HAP-1 (cell line): ENCODE measurements around the gene SBNO2.
"Not testable (repeated sequence)": the region's sequence is repeated elsewhere in the genome, so short reads cannot be mapped to it uniquely, and the experiment has no call there.

Experiments
- DNase-seq, 2 experiments: peaks; one replicate each; pipeline ENCODE4 v3.0.0-alpha.2; 2016 to 2020; ENCODE audit warnings: low spot score in 2 of 2
- H3K27me3 ChIP-seq: fragments of 250-450 bp; sonication (Bioruptor Pico); 2 replicates; pipeline ENCODE4 v1.5.1; 2020; ENCODE audit warnings: low read depth, mild to moderate bottlenecking, moderate library complexity
- H3K36me3 ChIP-seq: fragments of 250-450 bp; sonication (Bioruptor Pico); replicated peaks from 2 replicates; pipeline ENCODE4 v1.5.1; 2020; ENCODE audit warnings: mild to moderate bottlenecking
- H3K4me1 ChIP-seq: fragments of 250-450 bp; sonication (Bioruptor Pico); 2 replicates; pipeline ENCODE4 v1.5.1; 2020; ENCODE audit warnings: mild to moderate bottlenecking
- H3K4me3 ChIP-seq: fragments of 250-450 bp; sonication (Bioruptor Pico); 2 replicates; pipeline ENCODE4 v1.5.1; 2020; ENCODE audit warnings: mild to moderate bottlenecking, moderate library complexity
- H3K9me3 ChIP-seq: fragments of 250-450 bp; sonication (Bioruptor Pico); 2 replicates; pipeline ENCODE4 v1.5.1; 2020; ENCODE audit warnings: mild to moderate bottlenecking, moderate library complexity
- in situ Hi-C: fragments of 300-500 bp; cut with MboI; formaldehyde crosslinking; loops from 3 replicates; pipeline ENCODE4 v1.14.3; 2020; ENCODE audit warnings: low sequenced_read_pairs, inconsistent platforms, mixed read lengths

The SBNO2 gene

DNA sequence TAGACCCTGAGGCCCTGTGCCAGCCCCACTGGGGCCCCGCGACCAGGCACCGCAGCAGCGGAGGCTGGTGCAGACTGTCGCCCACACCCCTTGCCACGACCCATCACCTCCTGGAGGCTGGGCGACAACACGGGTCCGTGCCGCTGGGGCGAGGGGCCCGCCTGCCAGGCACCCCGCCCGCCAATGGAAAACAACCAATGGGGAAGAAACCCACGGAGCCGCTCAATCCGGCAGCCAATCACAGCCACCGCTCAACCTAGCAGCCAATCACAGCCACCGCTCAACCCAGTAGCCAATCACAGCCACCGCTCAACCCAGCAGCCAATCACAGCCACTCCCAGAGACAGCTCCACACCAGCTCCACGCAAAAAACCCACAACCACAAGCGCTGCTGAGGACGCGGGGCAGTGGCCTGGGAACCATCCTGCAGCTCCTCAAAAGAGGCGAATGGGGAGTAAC is 40.6 kb downstream of the SBNO2 start:
- Histone ChIP-seq H3K36me3 (no peaks in the 10 kb centered on the region), H3K27me3 (no peaks in the 10 kb centered on the region), H3K4me3 (no peak overlapping the region), H3K9me3 (no peaks in the 10 kb centered on the region), H3K4me1 (no peaks in the 10 kb centered on the region)
- DNase-seq, result peak in 1 of 2 experiments; percentile 48
- in situ Hi-C loops, result no loop called here

DNA sequence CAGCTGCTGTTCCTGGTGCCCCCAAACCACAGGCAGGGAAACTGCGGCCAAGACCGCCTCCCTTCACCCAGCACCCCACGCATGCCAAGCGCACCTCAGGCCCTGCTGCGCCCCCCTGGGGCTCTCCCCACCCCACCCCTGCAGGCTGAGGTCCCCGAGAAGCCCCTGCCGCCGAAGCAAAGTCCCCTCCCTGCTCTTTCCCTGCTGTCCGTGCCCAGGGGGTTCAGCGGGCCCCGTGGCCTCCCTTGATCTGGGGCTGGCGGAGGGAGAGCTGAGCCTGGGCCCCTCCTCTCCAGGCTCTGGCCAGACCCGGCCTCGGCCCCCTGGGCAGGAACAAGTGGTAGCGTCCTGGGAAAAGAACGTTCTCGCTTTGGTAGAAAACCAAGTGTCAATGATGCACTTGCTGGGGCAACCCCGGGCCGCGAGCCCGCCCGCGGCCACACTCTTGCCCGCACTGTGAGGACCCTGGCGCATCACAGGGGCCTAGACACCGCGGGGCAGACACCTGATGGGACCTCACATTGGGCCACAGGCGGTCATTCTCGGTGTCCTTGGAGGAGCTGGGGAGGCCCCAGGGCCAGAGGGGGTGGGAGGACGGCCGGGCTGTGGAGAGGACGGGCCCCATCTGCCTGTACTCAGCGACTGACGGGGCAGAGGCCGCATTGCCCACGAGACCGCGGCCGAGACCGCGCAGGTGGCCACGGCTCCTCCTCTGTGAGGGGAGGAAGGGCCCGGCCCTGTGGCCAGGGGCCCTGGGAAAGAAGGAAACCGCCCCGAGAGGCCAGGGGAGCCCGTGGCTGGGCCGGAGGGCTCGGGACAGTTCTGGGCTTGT is 41.3 kb downstream of the SBNO2 start:
- Histone ChIP-seq H3K9me3 (no peaks in the 10 kb centered on the region), H3K36me3 (no peaks in the 10 kb centered on the region), H3K4me1 (no peaks in the 10 kb centered on the region), H3K4me3 (no peak overlapping the region), H3K27me3 (no peaks in the 10 kb centered on the region)
- in situ Hi-C loops, result no loop called here
- no peak for DNase-seq

DNA sequence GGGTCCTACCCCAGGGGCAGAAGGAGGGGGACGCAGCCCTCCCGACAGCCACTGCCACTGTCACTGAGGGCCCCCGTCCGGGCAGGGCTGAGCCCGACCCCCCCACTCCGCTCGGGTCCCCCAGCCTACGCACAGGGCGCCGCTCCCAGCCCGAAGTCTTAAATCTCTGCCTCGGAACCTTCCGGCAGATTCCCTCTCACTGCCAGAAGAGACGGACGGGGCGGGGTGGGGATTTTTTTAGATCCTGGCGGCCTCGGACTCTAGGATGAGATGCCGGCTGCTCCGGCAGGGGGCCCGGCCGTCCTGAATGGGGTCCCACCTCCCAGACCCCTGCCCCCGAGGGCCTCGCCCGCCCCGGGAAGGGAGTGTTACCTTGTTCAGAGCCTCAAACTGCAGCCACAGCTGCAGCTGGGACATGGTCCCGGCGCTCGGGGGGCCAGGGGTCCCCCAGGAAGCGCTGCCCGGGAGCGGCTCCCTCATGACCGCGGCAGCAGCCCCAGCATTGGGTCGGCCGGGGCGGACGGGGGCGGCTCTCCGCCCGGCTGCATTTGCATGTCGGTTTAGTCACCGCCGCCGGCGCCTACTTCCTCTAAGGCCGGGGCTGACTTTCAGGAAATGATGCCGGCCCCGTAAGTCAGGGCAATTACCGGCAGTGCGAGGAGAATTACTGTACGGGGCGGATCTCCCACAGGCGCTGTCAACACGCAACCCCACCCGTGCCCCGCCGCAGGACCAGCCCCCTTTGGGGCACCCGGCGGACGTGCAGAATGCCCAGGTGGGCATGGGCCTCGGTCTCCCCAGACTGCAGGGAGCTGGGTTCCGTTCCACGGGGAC is 42.1 kb downstream of the SBNO2 start:
- H3K4me1 ChIP-seq, result no peaks in the 10 kb centered on the region
- H3K36me3 ChIP-seq, result peaks cover 3% of the 10 kb centered on the region; the same call in 1 of the 2 replicates
- no peak overlapping the region for H3K4me3 ChIP-seq
- no peaks in the 10 kb centered on the region for H3K9me3 ChIP-seq
- in situ Hi-C loops, result no loop called here
- H3K27me3 ChIP-seq, result no peaks in the 10 kb centered on the region
- DNase-seq, result no peak

DNA sequence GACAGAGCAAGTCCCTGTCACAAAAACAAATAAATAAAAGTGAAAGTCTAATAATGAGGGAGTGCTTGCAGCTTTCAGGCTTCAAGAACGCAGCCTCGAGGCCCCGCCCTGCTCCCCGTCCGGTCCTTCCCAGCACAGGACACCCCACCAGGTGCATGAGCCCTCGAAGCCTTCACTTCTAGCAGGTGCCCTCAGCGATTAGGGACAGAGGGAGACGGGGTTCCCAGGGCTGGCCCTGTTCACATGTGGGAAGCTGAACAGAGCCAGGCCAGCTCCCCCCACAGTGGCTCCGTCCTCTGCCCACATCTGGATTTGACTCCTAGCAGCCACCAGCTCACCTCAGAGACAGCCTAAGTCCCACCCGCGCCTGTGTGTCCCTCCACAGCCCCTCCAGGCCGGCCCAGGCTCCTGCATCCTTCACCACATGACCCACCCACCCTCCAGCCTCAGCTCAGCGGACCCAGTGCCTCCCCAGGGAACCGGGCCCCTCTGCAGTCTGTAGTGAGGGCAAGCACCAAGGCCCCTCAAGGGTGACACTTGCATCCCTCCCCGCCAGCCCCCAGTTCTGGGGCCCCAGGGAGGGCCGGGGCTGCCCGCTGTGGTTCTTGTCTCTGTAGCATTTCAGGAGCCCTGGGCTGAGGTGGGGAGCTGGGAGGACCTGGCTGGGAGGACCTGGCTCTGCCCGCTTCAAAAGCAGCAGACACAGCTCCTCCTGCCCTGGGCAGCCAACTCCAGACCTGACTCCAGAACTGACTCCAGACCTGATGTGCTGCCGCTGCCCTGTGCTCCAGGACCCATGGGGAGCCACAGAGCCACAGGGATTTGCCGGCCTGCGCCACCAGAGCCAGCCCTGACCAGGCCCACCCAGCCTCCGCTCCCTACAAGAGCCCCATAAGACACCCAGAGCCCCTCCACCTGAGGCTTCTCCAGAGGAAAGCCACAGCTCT is 43.0 kb downstream of the SBNO2 start:
- in situ Hi-C loops, result no loop called here
- Histone ChIP-seq H3K36me3 (peaks cover 3% of the 10 kb centered on the region; the same call in 1 of the 2 replicates), H3K4me1 (no peaks in the 10 kb centered on the region), H3K9me3 (no peaks in the 10 kb centered on the region), H3K4me3 (no peak overlapping the region), H3K27me3 (no peaks in the 10 kb centered on the region)
- DNase-seq, result no peak

DNA sequence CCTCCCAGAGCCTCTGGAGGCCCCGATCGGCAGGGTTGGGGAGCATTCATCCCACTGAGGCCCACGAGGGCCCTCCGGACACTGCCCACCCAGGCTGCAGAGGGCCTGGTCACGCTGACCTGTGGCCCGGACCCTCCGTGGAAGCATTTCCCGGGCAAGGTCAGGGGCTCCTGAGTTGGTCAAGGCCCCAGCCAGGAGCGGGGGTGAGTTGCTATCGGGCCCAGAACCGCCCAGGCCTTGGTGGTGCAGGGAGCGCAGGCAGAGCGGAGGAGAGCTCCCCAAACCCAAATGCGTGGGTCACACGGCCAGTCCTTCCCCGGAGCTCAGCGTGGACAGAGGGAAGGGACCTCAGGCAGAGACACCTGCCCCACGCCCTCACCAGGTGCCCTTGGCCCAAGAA is 44.5 kb downstream of the SBNO2 start:
- H3K4me3 ChIP-seq, result no peak overlapping the region
- DNase-seq, result no peak
- H3K9me3 ChIP-seq, result no peaks in the 10 kb centered on the region
- H3K27me3 ChIP-seq, result no peaks in the 10 kb centered on the region
- H3K36me3 ChIP-seq, result peaks cover 3% of the 10 kb centered on the region; the same call in 1 of the 2 replicates
- no peaks in the 10 kb centered on the region for H3K4me1 ChIP-seq
- in situ Hi-C loops, result no loop called here

DNA sequence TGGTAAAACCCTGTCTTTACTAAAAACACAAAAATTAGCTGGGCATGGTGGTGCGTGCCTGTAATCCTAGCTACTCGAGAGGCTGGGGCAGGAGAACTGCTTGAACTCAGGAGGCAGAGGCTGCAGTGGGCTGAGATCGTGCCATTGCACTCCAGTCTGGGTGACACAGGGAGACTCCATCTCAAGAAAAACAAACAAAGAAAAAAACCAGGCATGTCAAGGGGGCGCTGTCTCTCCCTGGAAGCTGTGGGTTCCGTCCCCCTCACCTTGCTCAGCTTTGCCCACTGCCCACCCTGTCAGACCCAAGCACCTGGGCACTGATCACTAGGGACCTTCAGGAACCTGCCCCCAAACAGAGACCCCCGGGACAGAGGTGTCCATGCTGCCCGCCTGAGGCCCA is 45.0 kb downstream of the SBNO2 start:
- H3K27me3 ChIP-seq, H3K4me3 ChIP-seq, DNase-seq, H3K9me3 ChIP-seq, H3K4me1 ChIP-seq, H3K36me3 ChIP-seq, in situ Hi-C loops: not testable (repeated sequence)

DNA sequence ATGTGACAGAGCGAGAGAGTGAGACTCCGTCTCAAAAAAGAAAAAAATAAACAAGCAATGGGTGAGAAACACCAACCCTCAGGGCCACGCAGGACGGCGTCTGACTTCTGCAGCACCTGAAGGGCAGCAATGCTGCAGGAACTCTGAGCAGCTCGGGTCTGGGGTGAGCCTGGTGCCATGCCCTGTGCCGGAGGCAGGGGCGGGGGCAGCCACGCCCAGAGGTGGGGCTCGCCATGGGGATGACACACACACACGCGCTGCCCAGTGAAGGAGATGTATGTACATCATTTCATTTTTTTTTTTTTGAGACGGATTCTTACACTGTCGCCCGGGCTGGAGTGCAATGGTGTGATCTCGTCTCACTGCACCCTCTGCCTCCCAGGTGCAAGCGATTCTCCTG is 46.0 kb downstream of the SBNO2 start:
- in situ Hi-C loops, result no loop called here
- no peak overlapping the region for H3K4me3 ChIP-seq
- no peaks in the 10 kb centered on the region for H3K4me1 ChIP-seq
- no peaks in the 10 kb centered on the region for H3K9me3 ChIP-seq
- no peak for DNase-seq
- peaks cover 7% of the 10 kb centered on the region for H3K36me3 ChIP-seq
- H3K27me3 ChIP-seq, result no peaks in the 10 kb centered on the region

DNA sequence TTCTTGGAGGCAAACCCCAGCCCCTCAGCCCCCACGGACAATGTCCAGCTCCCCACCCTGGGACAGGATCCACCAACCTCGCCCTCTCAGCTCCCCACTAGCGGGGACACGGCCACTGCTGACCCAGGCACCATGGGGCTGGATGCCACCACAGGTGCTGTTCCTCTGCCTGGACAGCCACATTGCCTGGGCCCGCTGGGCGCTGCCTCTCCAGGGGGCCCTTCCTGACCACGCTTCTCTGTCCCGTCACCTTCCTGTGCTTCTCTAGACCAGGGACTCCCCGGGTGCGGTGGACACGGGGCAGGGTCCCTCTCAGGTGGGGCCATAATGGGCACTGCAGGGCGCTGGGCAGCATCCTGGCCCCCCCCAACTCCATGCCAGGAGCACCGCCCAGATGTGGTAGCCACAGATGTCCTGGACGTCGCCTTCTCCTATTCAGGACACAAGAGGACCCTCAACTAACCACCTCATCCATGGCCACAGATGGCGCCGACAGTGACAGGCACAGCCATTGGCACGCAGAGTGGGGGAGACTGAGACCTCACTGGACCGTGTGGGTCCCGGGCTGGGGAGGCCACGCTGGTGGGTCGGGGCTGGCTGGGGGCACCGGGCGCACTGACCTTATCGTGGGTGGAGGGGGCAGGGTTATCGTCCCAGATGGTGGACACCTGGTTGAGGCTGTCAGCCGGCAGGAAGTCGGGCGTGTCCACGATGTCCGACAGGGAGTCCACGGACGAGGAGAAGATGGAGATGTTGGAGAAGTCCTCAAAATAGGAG is 46.9 kb downstream of the SBNO2 start:
- DNase-seq, result no peak
- Histone ChIP-seq H3K27me3 (no peaks in the 10 kb centered on the region), H3K9me3 (no peaks in the 10 kb centered on the region), H3K4me3 (no peak overlapping the region), H3K36me3 (peaks cover 11% of the 10 kb centered on the region), H3K4me1 (no peaks in the 10 kb centered on the region)
- in situ Hi-C loops, result no loop called here

DNA sequence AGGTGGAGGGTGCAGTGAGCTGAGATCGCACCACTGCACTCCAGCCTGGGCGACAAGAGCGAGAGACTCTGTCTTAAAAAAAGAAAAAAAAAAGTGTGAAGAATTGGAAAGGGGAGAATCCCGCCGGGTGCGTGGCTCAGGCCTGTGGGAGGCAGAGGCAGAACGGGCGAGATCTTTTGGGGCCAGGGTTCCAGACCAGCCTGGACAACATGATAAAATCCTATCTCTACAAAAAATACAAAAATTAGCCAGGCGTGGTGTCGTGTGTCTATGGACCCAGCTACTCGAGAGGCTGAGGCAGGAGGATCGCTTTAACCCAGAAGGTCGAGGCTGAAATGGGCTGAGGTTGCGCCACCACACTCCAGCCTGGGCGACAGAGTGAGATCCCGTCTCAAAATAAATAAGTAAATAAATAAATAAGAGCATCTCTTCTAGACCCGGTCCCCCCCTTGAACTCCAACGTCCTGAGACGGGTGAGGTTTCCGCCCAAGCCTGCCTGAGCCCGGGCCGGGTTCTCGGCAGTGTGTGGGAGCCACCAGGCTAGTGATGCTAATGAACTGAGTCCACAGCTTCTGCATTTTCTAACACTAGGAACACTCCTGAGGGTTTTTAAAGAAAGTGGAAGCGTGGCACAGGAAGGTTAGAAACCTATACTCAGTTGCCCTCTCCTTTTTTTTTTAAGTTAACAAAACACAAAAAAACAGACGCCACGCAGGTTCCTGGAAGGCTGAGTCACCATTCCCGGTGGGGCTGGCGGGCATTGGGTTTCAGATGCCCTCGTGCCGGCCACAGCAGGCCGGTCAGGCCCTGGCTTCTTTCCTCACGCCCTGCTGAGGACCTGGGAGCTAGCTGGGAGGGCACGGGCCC is 48.2 kb downstream of the SBNO2 start:
- no peaks in the 10 kb centered on the region for H3K27me3 ChIP-seq
- no peak overlapping the region for H3K4me3 ChIP-seq
- DNase-seq, result no peak
- H3K9me3 ChIP-seq, result no peaks in the 10 kb centered on the region
- in situ Hi-C loops, result no loop called here
- peaks cover 17% of the 10 kb centered on the region for H3K36me3 ChIP-seq
- H3K4me1 ChIP-seq, result no peaks in the 10 kb centered on the region

DNA sequence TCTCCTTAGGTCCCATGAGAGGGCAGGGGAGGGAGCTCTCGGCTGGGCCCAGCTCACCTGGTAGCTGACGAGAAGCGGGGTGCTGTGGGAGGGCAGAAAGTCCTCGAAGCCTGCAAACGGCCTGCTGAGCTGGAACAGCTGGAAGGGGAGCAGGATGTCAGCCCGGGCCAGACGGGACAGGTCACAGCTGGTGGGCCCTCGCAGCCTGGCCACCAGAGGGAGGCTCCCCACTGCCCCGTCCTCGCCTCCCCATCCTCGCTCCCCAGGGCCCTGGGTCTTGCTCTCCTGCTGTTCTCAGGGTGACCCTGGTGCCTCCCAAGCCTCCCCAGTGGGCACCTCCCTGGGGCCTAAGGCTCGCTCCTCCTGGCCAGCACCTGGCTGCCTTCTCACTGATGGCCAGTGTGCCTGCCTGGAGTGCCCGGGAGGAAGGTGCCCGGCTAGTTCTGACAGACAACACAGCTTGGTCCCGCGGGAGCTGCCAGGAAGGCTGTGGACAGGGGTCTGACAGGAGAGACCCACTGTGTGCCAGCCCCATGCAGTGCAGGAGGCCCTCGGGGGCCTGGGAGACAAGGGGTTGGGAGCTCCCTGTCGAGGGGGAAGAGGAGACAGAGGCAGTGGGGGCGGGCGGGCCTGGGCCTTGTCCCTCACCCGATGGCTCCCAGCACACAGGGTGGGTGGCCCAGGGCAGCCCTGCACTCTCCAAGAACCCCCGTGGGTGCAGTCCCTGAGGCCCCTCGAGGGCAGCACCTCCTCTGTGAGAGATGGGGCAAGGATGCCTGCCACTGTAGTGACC is 50.0 kb downstream of the SBNO2 start:
- in situ Hi-C loops, result no loop called here
- DNase-seq, result no peak
- H3K4me3 ChIP-seq, result no peak overlapping the region
- H3K9me3 ChIP-seq, result no peaks in the 10 kb centered on the region
- H3K27me3 ChIP-seq, result no peaks in the 10 kb centered on the region
- peaks cover 17% of the 10 kb centered on the region for H3K36me3 ChIP-seq
- no peaks in the 10 kb centered on the region for H3K4me1 ChIP-seq

DNA sequence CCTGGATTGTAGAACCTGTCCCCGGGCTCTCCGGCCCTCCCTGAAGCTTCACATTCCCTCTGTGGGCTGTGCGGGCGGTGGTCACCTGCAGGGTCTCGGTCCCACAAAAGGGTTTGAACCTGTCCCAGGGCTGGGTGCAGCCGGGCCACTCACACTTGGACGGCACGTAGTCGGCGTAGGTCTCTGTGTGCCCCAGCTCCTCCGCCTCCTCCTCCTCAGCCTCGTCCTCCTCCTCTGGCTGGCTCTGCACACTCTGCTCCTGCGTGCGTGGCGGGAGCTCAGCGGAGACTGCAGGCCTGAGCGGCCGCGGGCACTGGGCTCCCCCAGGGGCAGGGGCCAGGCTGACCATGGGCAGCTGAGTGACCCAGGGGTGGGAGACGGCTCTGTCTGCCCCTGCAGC is 50.7 kb downstream of the SBNO2 start:
- in situ Hi-C loops, result no loop called here
- Histone ChIP-seq H3K9me3 (no peaks in the 10 kb centered on the region), H3K27me3 (no peaks in the 10 kb centered on the region), H3K4me1 (no peaks in the 10 kb centered on the region), H3K4me3 (no peak overlapping the region), H3K36me3 (peaks cover 17% of the 10 kb centered on the region)
- DNase-seq, result no peak
